Ovary (tissue), 9 donors: ENCODE data around the gene DCAF8. TPM values are rescaled to one million over a fixed set of nuclear protein-coding genes. Genes with fewer than 3 reads are reported as not detected.

Experiments used
- DNase-seq, 5 donors: peaks; one replicate each; pipeline ENCODE4 v3.0.0-alpha.2; 2019 to 2020
- H3K27ac ChIP-seq, 2 donors: fragments of 200-600 bp; one replicate each; pipeline versions ENCODE4 v1.5.1 to v1.8.0; 2019 to 2022
- H3K27me3 ChIP-seq: fragments of 200-600 bp; one replicate; pipeline ENCODE4 v1.8.0; 2022
- H3K36me3 ChIP-seq: fragments of 200-600 bp; sonication (generic); one replicate; pipeline ENCODE4 v1.5.1; 2019
- H3K4me1 ChIP-seq: one replicate; pipeline ENCODE4 v1.8.1; 2013; ENCODE audit warnings: mild to moderate bottlenecking, moderate library complexity; ENCODE audit not compliant: insufficient read depth
- H3K4me3 ChIP-seq: fragments of 200-600 bp; sonication (generic); one replicate; pipeline ENCODE4 v1.5.1; 2017
- H3K9me3 ChIP-seq, 2 donors: fragments of 200-600 bp in 1 of 2; sonication (generic) in 1 of 2; one replicate each; pipeline versions ENCODE4 v1.5.1 to v1.8.1; 2013 to 2019; ENCODE audit warnings: mild to moderate bottlenecking in 1 of 2, moderate library complexity in 1 of 2
- CTCF ChIP-seq, 3 donors: fragments of 450-650 bp in 2 of 3; fragments of 200-600 bp in 1 of 3; IDR thresholded peaks; one replicate each; pipeline versions ENCODE4 v1.5.1 to v1.8.0; 2016 to 2022; ENCODE audit warnings: antibody characterized with exemption in 3 of 3, mild to moderate bottlenecking in 1 of 3
- EP300 ChIP-seq: sonication (generic); formaldehyde crosslinking; IDR thresholded peaks from one replicate; pipeline ENCODE4 v1.6.1; 2017; ENCODE audit warnings: antibody characterized with exemption
- POLR2A ChIP-seq: fragments of 450-650 bp; IDR thresholded peaks from one replicate; pipeline ENCODE4 v1.6.1; 2017; ENCODE audit warnings: antibody characterized with exemption, mild to moderate bottlenecking, moderate library complexity
- WGBS, 3 donors: extraction: QIAGEN DNeasy Blood & Tissue Kit in 1 of 3; methylation state at CpG; one replicate each; pipeline versions ENCODE4 v1.1.5 to v1.1.7; 2013 to 2017; 5-methylcytosine and 5-hydroxymethylcytosine counted together
- intact Hi-C, 4 donors: fragments of 100-400 bp; cut with DNase I; formaldehyde crosslinking; loops; one replicate each; pipeline versions ENCODE4 v1.11.0 to v1.15.1; 2022 to 2023
- polyA plus RNA-seq, 2 donors: library from polyadenylated mRNA; stranded (reverse); fragments of 200-250 nt in 1 of 2; fragments of 350-450 nt in 1 of 2; fragmentation: Illumina TruSeq in 1 of 2; extraction: RNeasy Lipid Tissue Mini Kit (QIAGEN cat#74804) in 1 of 2; gene quantifications; one replicate each; pipeline ENCODE4 v1.2.3, GENCODE V29; 2013 to 2014
- total RNA-seq, 7 donors: library from RNA; depleted of rRNA in 2 of 7; stranded (reverse); fragments of >200 nt in 2 of 7; fragmentation: NEBNext Ultra II Directional in 3 of 7; extraction: Animal tissue kit (Norgen Biotek cat#: 25700) in 3 of 7; gene quantifications; one replicate each; pipeline versions ENCODE4 v1.1.0 to v1.2.4, GENCODE V29; 2016 to 2023
- donor health status: DM: no; HTN: no; CAD: no; lungs with moderate emphysema.
- donor health status: DM: no; HTN: no; CAD: no.
- donor health status: Bipolar disorder and iron deficiency.
- donor health status: DM: yes; HTN: yes; CAD: no.
- donor health status: DM: no; HTN: no; CAD: no.
- donor health status: DM: yes; HTN: yes; CAD: no.

DCAF8 gene
- total and polyA plus RNA-seq, 9 donors, result 85.2 to 147 (median 104) TPM

- Histone ChIP-seq H3K27ac (no peak overlapping the region), H3K4me1 (peaks cover 11% of the 10 kb centered on the region), H3K9me3 (no peaks in the 10 kb centered on the region), H3K27me3 (no peaks in the 10 kb centered on the region), H3K36me3 (no peaks in the 10 kb centered on the region), H3K4me3 (no peak overlapping the region)
- WGBS, 3 donors, result 47 to 68% (median 65%) methylated on average over 3 of the region's 3 CpGs
- TF ChIP-seq CTCF (IDR thresholded peaks at IDR 0.05) (no peak), EP300 (no peak), POLR2A (no peak)
- no peak for DNase-seq
- intact Hi-C loops, result loop anchor here in 1 of 4 donors (5.0 kb wide), 1 partner anchor 112 kb away; no protein-coding TSS in a partner anchor
Measured at GRCh38 chr1:160214481-160215140, 47.7 kb downstream of the DCAF8 start.

GRCh38 chr1:160211046-160211790 lies 51.1 kb downstream of the DCAF8 start:
- 77 to 80% (median 79%) methylated on average over 10 of the region's 10 CpGs for WGBS, 3 donors
- Histone ChIP-seq H3K36me3 (no peaks in the 10 kb centered on the region), H3K4me1 (peaks cover 18% of the 10 kb centered on the region), H3K9me3 (no peaks in the 10 kb centered on the region), H3K27ac (no peak overlapping the region), H3K27me3 (no peaks in the 10 kb centered on the region), H3K4me3 (no peak overlapping the region)
- intact Hi-C loops, result no loop called here
- DNase-seq, result no peak
- TF ChIP-seq EP300, result no peak
- TF ChIP-seq CTCF (IDR thresholded peaks at IDR 0.05), result no peak
- TF ChIP-seq POLR2A, result no peak

- Histone ChIP-seq H3K27ac (no peak overlapping the region), H3K9me3 (no peaks in the 10 kb centered on the region), H3K4me1 (peaks cover 20% of the 10 kb centered on the region), H3K4me3 (no peak overlapping the region), H3K36me3 (no peaks in the 10 kb centered on the region), H3K27me3 (no peaks in the 10 kb centered on the region)
- intact Hi-C loops, result no loop called here
- TF ChIP-seq CTCF (IDR thresholded peaks at IDR 0.05) (no peak), EP300 (no peak), POLR2A (no peak)
- WGBS, 3 donors, result 48 to 69% (median 54%) methylated on average over 5 of the region's 5 CpGs
- peak in 1 of 5 donors; percentile 38 for DNase-seq
Measured at GRCh38 chr1:160210561-160210960, 51.8 kb downstream of the DCAF8 start.

GRCh38 chr1:160209321-160210046 lies 52.9 kb downstream of the DCAF8 start:
- no peak for TF ChIP-seq POLR2A
- TF ChIP-seq CTCF (IDR thresholded peaks at IDR 0.05), result no peak
- TF ChIP-seq EP300, result no peak

More at GRCh38 chr1:160209321-160210046, 52.9 kb downstream of the DCAF8 start:
- Histone ChIP-seq H3K27me3 (no peaks in the 10 kb centered on the region), H3K4me1 (peaks cover 20% of the 10 kb centered on the region), H3K27ac (no peak overlapping the region), H3K36me3 (no peaks in the 10 kb centered on the region), H3K9me3 (no peaks in the 10 kb centered on the region), H3K4me3 (no peak overlapping the region)
- 11 to 23% (median 13%) methylated on average over 7 of the region's 7 CpGs for WGBS, 3 donors
- intact Hi-C loops, result loop anchor here in 2 of 4 donors (5.0 kb wide), 1 partner anchor 107 kb away; no protein-coding TSS in a partner anchor
- DNase-seq, result peak in 2 of 5 donors; percentile 19 to 59
